ENCODE data around the gene EBF3. TPM values are rescaled to one million over a fixed set of nuclear protein-coding genes. Genes with fewer than 3 reads are reported as not detected.

Gene EBF3
- total RNA-seq, 1 donor from 2014 or later: 0.07 TPM

DNA sequence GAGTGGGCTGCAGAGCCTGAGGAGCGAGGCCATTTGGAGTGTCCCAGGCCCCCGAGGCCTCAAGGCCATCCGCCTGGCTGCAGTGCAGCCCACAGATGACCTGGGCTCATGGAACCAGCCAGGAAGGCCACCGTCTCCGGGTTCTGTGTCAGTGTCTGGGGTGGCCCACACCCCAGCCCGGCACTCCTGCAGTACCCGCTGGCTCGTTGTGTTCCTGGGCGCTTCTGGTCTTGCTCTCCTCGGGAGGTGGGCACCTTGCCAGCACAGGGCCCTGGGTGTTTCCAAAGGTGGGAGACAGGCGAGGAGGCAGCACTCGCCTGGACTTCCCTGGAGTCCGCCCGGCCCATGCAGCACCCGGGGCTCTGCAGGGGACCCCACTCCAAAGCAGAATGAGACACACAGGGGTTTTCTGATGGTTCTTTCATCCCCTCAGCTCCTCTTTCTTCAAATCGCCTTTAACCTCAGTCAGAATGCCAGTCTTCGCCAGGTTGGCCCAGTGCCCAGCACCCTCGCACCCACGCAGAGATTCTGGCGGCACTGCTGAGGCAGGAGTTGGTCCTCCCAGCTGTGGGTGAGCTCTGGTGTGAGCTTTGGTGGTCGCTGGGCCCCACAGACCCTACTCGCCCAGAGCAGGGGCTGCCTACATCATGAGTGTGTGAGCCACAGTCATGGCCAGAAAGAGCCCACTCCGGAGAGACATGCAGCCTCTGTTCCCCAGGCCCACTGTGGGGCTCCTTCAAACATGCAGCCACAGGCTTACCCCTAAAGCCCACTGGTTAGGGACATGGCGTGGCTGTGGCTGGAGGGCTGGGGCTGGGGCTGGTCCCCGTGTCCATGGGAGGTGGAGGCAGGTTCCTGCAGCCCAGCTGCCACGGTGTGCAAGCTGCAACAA lies 155.7 kb downstream of the EBF3 start:
- DNase-seq (ENCODE audit: low read depth, low spot score): no peak

DNA sequence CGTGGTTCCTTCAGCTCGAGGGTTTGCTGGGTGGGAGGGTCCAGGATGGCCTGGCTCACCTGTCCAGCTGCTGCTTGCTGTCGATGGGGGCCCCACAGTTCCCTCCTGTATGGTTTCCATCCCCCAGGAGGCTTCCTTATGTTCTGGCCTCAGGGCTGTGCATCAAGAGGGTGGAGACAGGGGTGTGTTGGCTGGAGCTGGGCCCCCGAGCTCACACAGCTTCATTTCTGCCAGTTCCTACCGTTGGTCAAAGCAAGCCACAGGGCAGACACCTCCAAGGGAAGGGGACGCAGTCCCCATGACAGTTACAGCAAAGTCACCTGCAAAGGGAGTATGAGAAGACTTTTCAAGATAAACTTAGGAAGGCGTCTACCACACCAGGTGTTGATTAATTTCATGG lies 156.9 kb downstream of the EBF3 start:
- DNase-seq (ENCODE audit: low read depth, low spot score): no peak

DNA sequence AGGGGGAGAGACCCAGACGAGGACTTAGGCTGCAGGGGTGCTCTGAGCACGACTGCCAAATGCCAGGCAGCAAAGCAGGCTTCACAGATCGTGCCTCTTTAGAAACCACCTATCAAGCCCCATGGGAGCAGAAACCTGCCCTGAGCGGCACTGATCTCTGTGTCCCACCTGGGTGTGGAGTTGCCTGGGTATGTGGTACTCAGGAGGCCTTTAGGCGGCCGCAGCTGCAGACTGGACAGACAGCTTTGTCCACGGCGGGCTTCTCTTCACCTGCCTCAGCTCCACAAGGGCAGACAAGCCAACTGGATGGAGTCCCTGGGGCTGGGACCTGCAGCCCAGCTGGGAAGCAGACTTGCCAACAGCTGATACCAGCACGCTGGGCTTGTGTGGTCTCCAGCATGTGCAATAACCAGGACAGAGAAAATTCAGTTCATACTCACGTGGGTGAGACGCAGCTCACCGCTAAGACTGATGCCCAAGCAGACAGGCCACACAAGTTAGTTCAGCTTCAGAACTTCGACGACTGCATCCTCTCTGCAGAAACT lies 163.2 kb downstream of the EBF3 start:
- no peak for DNase-seq (ENCODE audit: low read depth, low spot score)

DNA sequence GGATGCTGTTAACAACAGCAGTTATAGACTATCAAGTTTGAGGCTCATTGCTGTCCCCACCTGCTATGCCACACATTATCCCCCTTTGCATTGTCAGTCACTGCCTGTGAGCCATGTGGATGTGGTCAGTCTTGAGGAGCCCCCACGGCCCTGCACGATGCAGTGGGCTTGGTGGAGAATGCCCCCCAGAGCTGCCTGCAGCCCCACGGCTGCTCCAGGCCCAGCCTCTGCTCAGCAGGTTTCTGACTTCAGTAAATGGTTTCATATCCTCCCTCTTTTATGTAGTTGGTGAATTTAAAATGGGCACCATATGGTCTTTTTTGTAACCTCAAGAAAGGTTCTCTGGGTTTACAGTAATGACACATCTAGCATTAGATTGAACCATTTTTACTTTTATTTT lies 164.1 kb downstream of the EBF3 start:
- no peak for DNase-seq (ENCODE audit: low read depth, low spot score)

DNA sequence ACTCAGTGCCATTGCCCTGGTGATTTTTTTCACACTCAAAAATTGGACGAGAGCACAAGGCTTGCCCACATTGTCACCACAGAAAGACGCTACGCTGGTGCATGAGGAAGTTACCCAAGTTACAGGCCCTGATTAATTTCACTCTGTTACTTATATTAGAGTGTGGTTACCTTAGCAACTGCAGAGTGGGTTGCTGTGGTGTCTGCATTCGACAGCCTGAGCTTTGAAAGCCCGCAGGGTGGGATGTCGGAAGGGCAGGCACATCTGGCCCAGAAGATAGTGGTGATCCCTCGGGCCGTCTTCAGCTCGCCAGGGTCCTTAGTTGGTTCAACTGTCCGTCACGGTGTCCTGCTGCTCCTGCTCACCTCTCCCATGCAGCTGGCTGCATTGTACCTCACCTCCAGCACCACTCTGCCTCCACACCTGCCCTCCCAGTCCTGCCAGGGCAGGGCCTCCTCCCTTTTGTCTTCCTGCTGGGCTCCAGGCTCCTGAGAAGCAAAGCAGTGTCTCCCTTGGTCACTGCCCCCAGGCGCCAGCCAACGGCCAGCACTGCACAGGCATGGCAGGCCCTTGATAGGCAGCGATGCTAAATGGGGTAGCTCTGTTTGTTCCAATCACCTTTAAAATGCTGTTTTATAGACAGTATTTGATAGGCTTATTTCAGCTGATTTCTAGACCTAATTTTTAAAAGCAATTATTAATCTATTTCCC lies 167.2 kb downstream of the EBF3 start:
- no peak for DNase-seq (ENCODE audit: low read depth, low spot score)

DNA sequence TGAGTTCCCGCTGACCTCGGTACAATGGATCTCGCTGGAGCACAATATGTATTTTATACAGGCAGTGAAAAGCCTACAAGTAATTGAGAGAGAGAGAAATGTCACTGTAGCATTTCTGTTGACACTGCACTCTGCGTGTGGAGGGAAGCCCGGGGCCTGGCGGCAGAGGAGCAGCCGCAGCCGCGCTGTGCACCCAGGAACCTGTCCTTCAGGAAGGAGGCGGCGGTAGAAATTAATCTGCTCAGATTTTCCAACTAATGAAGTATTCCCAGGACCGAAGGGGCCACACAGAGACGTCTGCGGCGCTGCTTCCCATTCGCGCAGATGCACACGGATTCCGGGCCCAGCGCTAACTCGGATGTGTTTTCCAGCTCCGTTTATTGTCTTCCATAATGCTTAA lies 170.1 kb downstream of the EBF3 start:
- DNase-seq (ENCODE audit: low read depth, low spot score): no peak

DNA sequence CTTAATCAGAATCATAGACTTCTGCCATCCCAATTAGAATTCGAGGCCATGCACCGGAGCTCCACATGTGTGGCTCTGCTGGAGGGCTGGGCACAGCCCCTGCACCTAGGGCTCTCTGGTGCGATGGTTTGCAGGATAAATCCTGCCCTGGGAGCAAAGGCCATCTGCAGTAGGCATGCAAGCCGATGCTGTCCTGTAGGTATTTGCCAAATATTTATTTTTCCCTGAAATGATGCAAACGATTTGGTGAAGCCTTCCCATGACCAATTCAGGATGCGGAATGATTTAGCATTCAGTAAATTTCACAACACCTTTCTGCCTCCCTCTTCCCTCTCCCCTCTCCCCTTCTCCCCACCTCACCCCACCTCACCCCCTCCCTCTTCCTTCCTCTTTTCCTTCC lies 170.6 kb downstream of the EBF3 start:
- no peak for DNase-seq (ENCODE audit: low read depth, low spot score)

DNA sequence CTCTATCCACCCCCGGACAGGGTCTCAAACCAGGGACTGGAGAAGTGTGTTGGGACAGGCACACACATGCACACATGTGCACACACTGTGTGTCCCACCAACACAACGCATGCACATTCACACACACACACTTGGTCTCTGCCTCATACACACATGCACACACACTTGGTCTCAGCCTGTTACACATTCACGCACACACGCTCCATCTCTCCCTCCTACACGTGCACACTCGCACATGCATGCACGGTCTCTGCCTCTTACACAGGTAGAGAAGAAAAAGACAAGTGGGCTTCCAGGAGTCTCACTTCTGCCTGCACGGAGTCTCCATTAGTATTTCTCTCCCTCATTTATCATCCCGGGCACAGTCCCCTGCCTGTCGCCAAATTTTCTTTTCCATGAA lies 171.2 kb downstream of the EBF3 start:
- no peak for DNase-seq (ENCODE audit: low read depth, low spot score)

DNA sequence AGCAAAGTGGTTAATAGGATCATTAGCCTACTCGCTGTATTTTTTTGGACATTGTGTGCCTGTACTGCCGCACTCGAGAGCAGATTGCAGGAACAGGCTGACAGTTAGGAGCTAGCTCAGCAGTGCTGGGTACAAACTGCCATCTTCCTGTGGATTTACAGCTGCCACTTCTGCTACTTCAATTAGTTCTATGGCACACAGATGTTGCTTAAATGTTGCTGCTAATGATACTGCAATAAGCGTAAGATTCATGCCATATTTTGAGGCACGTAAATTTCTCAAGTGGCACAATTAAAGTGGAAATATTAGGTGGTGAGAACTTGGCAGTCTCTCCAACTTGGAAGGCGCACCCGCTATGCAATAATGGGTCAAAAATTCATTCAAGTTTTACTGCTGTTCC lies 171.9 kb downstream of the EBF3 start:
- no peak for DNase-seq (ENCODE audit: low read depth, low spot score)

DNA sequence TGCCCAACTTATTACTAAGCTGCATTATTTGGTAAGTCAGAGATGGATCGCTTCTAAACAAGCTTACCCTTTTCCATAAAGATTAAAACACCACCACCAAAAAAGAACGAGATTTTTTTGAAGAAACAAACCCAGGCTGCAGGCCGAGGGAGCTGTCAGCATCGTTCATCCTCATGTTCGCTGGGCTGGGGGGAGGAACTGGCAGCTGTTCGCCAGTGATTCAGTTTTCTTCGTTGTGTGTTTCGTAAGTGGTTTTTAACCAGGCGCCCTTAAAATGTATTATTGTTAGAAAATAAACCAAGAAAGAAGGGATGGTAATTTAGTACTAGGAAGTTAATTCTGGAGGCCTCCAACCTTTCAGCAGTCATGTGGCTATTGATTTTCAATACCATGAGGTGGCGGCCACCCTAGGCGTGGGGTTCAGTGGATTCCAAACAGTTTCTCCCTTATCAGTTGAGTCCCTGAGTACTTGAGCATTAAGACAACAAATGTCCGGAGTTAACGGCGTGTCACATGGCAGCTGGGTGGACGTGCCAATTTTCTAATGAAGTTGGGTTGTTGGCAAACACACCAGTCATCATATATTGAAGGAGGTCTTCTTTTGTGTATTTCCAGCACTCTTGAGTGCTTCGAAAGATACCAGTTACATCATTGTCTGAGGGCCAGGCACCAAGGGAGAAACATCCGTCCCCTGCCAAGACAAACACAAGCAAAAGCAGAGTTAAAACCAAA lies 173.2 kb downstream of the EBF3 start:
- DNase-seq (ENCODE audit: low read depth, low spot score): no peak

DNA sequence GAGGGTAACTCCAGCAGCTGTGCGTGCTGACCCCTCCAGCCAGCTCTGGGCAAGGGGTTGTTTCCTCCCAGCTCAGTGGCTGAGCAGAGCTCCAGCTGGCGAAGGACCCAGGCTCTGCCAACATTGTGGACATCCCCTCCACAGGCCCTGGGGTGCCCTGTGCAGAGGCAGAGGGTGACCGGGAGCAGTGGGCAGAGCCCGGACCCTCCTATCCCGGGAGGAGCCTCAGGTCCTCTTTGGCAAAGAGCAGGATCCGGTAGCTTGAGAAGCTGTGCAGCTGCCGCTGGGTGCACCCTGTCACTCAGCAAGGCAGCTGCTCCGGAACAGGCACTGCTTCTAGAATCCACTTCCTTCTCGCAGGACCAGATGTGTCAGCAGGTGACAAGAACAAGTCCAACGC lies 175.9 kb downstream of the EBF3 start:
- DNase-seq (ENCODE audit: low read depth, low spot score): no peak

DNA sequence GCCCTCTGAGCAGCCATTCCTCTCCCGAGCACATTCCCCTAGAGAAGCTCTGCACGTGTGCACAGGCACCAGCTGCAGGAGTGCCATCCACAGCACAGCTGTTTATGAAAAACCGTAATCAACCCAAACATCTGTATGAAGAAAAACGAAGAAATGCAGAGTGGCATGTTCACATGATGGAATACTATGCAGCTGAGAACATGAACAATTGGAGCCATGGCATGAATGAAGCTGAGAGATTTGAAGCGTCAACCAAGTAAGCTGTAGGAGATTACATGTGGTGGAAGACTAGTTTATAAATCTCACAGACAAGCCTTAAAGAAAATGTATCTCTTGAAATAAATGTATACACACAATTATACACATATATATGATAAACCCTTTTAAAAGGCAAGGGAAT lies 176.5 kb downstream of the EBF3 start:
- no peak for DNase-seq (ENCODE audit: low read depth, low spot score)

DNA sequence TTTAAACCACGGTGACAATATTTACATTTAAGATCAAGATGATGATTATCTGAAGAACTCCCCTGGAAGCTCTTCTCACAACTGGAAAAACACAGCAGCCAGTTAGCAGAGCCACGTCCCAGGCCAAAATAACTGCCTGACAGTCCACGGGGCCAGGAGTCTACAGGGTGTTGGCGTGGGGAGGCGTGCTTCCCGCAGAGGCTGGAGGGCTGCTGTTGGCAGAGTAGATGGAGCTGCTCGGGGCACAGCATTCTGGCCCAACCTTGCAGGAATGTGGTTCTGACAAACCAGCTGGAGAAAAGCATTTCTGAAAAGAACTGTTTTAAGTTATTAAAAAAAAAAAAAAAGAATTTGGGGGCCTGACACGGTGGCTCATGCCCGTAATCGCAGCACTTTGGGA lies 177.9 kb downstream of the EBF3 start:
- DNase-seq (ENCODE audit: low read depth, low spot score): no peak

DNA sequence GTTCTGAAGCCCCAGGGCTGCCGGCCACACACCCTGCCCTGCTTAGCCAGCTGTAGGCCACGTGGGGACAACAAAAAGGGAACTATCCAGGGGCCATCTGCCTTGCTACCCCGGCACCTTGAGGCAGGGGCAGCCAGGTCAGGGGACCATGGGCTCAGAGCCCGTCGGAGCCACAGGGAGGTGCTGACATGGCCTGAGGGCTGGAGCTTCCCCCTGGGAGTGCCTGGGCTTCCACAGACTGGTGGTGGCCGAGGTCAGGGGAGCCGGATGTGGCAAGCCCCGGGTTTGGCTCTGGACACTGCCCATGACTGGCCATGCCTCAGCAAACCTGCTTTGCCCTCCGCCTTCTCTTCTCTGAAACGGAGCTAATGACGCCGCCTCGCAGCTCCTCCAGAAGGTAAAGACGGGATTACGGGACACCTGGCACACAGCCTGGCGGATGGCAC lies 178.5 kb downstream of the EBF3 start:
- DNase-seq (ENCODE audit: low read depth, low spot score): no peak

Other genes starting within 250 kb of the EBF3 start
- 0.14 and 0.33 TPM in 2 replicates for gene C10orf143, start 146.6 kb upstream of the EBF3 start, total RNA-seq
- gene GLRX3, start 172.1 kb upstream of the EBF3 start, total RNA-seq: 102 and 109 TPM in 2 replicates